Immature natural killer cell (primary cell): ENCODE results near the gene SLC50A1. TPM values are rescaled to one million over a fixed set of nuclear protein-coding genes. Genes with fewer than 3 reads are reported as not detected.

Experiments used
- DNase-seq, 3 donors: peaks; one replicate each; pipeline ENCODE4 v3.0.0; 2022; ENCODE audit warnings: mixed read lengths in 1 of 3
- H3K27ac Mint-ChIP-seq, 6 donors: one replicate each; pipeline ENCODE4 v1.8.0; 2020; ENCODE audit warnings: mixed read lengths in 6 of 6, mild to moderate bottlenecking in 5 of 6, inconsistent platforms in 4 of 6, moderate library complexity in 3 of 6
- H3K27me3 Mint-ChIP-seq, 3 donors: one replicate each; pipeline ENCODE4 v1.8.0; 2020 to 2021; ENCODE audit warnings: low read depth in 3 of 3, mild to moderate bottlenecking in 3 of 3, mixed read lengths in 3 of 3, moderate library complexity in 3 of 3, inconsistent platforms in 1 of 3
- H3K36me3 Mint-ChIP-seq, 3 donors: one replicate each; pipeline ENCODE4 v1.8.0; 2020; ENCODE audit warnings: mixed read lengths in 3 of 3, inconsistent platforms in 2 of 3, mild to moderate bottlenecking in 2 of 3
- H3K4me1 Mint-ChIP-seq, 2 donors: one replicate each; pipeline ENCODE4 v1.8.0; 2020; ENCODE audit warnings: inconsistent platforms in 2 of 2, mild to moderate bottlenecking in 2 of 2, mixed read lengths in 2 of 2, moderate library complexity in 1 of 2
- H3K4me3 Mint-ChIP-seq, 5 donors: one replicate each; pipeline ENCODE4 v1.8.0; 2020; ENCODE audit warnings: mild to moderate bottlenecking in 5 of 5, mixed read lengths in 5 of 5, inconsistent platforms in 3 of 5, moderate library complexity in 3 of 5
- H3K9me3 Mint-ChIP-seq, 6 donors: one replicate each; pipeline ENCODE4 v1.8.0; 2020; ENCODE audit warnings: mild to moderate bottlenecking in 6 of 6, mixed read lengths in 6 of 6, inconsistent platforms in 4 of 6, moderate library complexity in 3 of 6
- polyA plus RNA-seq, 3 donors: library from polyadenylated mRNA; unstranded; fragments of 300-500 nt; fragmentation: Illumina TruSeq; gene quantifications; one replicate each; pipeline ENCODE4 v1.2.3, GENCODE V29; 2021

The SLC50A1 gene
- polyA plus RNA-seq: 100 to 1,000 TPM in 1 of 3 donors, 10 to 100 TPM in 2; 59.5 to 120 (median 93.0) TPM

- Mint-ChIP-seq H3K9me3 (no peaks in the 10 kb centered on the region), H3K27ac (peak within 1 kb of the TSS; percentile 96 to 99 (median 99)), H3K36me3 (peaks cover 0 to 3% (median 3%) of the 10 kb centered on the region in 3 donors), H3K4me3 (peak within 1 kb of the TSS; percentile 95 to 99 (median 98)), H3K4me1 (peaks cover 51 to 56% of the 10 kb centered on the region in 2 donors), H3K27me3 (peaks cover 8 to 21% (median 10%) of the 10 kb centered on the region in 3 donors)
- DNase-seq: peak; percentile 93 to 94 (median 94)
Measured at GRCh38 chr1:155135415-155136028, at the start of gene SLC50A1. TSS of gene SLC50A1 (plus strand) at chr1:155135852. CDS start at chr1:155135912, 60 bp downstream.

- Mint-ChIP-seq H3K9me3 (peaks cover 0 to 3% (median 0%) of the 10 kb centered on the region in 6 donors), H3K36me3 (no peaks in the 10 kb centered on the region), H3K4me3 (peak overlapping the region; percentile 27 to 71 (median 51)), H3K27me3 (peaks cover 16 to 35% (median 23%) of the 10 kb centered on the region in 3 donors), H3K27ac (peak overlapping the region in 3 of 6 donors; percentile 28 to 62 (median 45)), H3K4me1 (peaks cover 33 to 40% of the 10 kb centered on the region in 2 donors)
- DNase-seq: peak; percentile 75 to 79 (median 79)
Measured at GRCh38 chr1:155086128-155086741, 49.4 kb upstream of the SLC50A1 start.

- peaks cover 29 to 36% of the 10 kb centered on the region in 2 donors for H3K4me1 Mint-ChIP-seq
- H3K27me3 Mint-ChIP-seq: peaks cover 13 to 29% (median 21%) of the 10 kb centered on the region in 3 donors
- no peak overlapping the region for H3K27ac Mint-ChIP-seq
- no peaks in the 10 kb centered on the region for H3K9me3 Mint-ChIP-seq
- no peak for DNase-seq
- peak overlapping the region in 1 of 5 donors; percentile 5 for H3K4me3 Mint-ChIP-seq
- no peaks in the 10 kb centered on the region for H3K36me3 Mint-ChIP-seq
Measured at GRCh38 chr1:155086856-155087535, 48.7 kb upstream of the SLC50A1 start.

DNA sequence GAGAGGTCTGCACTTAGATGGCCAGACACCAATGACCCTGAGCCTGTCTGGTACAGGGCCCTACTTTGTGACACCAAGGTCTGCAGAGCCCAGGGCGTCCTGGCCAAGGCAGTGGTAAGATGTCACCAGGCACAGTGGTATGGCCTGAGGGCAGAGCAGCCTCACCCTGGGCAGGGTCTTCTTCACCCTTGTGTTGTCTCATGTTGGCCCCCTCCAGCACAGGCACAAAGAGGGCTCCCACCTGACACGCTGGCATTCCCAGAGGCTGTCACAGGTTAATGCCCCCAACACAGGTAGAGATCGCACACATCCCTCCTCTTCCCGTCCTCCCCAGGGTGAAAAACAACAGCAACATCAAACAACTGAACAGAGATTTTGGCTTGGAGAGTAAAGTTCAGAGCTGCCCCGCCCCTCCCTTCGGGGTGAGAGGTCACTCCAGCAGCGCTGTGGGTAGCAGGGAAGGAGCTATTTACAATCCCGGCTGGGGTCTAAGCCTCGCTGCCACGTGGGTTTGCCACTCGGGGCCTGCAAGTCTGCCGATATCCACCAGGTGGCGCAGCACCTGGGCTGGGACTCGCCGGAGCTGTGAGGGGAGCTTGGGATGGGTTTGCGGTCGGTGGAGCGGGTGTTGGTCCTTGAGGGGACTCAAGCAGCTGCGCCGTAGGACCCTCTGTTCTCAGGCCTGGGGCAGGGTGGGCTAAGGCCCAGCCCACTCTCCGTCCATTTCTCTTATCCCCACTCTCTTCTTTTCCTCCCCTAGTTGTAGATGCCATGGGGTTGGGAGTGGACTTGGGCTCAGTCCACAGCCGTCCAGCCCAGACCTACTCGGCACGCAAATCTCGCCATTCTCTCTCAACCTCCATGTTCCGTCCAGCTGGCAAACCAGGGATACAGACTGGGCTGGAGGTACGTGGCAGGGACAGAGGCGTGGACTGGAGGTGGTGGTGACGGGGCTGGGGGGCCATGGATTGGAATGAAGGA is 44.3 kb upstream of the SLC50A1 start:
- peaks cover 1 to 5% of the 10 kb centered on the region in 2 donors for H3K4me1 Mint-ChIP-seq
- H3K27ac Mint-ChIP-seq: no peak overlapping the region
- H3K9me3 Mint-ChIP-seq: no peaks in the 10 kb centered on the region
- peak; percentile 68 to 75 (median 71) for DNase-seq
- no peaks in the 10 kb centered on the region for H3K36me3 Mint-ChIP-seq
- H3K27me3 Mint-ChIP-seq: peaks cover 0 to 7% (median 5%) of the 10 kb centered on the region in 3 donors
- no peak overlapping the region for H3K4me3 Mint-ChIP-seq

DNA sequence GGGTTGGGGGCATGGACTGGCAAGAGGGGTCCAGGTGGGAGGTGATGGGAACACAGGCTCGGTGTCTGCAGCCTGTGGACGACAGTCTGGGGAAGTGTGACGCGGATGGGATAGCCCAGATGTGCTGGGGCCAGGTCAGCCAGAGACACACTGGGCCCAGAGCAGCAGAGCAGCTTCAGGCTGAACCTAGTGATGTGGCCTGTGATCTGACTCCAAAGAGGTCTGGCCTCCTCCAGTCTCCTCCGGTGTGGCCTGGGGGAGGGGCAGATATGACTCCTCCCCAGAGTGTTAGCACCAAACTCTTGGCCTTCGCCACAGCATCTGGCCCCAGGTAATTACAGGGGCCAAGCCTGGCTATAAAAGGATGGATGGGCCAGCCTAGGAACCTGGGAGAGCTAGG is 43.5 kb upstream of the SLC50A1 start:
- Mint-ChIP-seq H3K27me3 (peaks cover 0 to 9% (median 8%) of the 10 kb centered on the region in 3 donors), H3K4me3 (no peak overlapping the region), H3K9me3 (no peaks in the 10 kb centered on the region), H3K36me3 (no peaks in the 10 kb centered on the region), H3K4me1 (peaks cover 1 to 5% of the 10 kb centered on the region in 2 donors), H3K27ac (no peak overlapping the region)
- DNase-seq: no peak

DNA sequence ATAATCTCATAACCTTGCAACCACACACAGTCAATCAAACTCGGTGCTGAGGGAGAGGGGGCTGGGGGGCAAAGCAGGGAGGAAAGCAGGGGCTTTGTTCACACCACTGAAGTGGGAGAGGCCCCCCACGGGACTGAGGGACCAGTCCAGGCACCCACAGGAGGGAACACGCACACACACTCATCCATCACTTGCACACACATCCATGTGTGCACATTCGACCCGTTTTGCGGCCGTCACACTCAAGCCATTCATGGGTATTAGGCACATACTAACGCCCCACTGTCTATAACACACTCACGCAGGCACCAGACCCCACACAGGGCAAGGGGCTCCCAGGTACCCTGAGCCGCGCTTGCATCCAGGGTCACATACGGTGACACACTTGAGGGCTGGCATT is 43.0 kb upstream of the SLC50A1 start:
- Mint-ChIP-seq H3K9me3 (no peaks in the 10 kb centered on the region), H3K27me3 (peaks cover 0 to 7% (median 6%) of the 10 kb centered on the region in 3 donors), H3K4me3 (no peak overlapping the region), H3K36me3 (no peaks in the 10 kb centered on the region), H3K27ac (no peak overlapping the region), H3K4me1 (peaks cover 1 to 5% of the 10 kb centered on the region in 2 donors)
- DNase-seq: no peak

DNA sequence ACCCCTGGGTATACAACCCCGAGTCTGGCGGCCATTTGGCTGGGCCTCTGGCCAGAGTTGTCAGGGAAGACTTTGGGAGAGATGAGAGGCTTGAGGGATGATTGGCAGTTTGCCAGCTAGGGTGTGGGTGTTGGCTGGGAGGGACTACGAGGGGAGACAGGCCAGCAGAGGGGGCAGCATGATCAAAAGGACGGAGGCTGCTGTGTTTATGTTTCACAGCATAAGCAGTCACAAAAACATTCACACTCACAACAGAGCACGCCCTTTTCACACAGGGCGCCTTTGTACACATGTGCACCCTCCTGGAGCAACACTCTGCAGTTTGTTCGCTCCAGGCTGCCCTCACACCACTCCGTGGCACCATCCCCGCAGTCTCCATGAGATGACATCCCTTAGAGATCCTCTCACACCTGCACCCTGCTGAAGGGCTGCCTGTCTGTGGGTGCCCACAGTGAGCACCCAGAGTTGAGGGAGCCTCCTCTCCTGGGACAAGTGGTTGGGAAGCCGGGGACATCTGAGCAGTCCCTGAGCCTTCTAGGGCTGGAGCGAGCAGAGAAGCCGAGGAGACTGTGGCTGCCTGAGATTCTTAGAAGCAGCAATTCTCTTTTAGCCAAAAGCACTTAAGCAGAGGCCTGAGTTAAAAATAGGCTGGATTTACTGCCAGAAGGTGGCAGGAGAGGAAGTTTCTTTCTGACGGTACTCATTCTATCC is 41.6 kb upstream of the SLC50A1 start:
- H3K36me3 Mint-ChIP-seq: no peaks in the 10 kb centered on the region

GRCh38 chr1:155094622-155094948 is 41.1 kb upstream of the SLC50A1 start:
- Mint-ChIP-seq H3K27me3 (peaks cover 0 to 7% (median 6%) of the 10 kb centered on the region in 3 donors), H3K4me3 (no peak overlapping the region), H3K9me3 (no peaks in the 10 kb centered on the region), H3K4me1 (peaks cover 1 to 5% of the 10 kb centered on the region in 2 donors), H3K27ac (no peak overlapping the region), H3K36me3 (no peaks in the 10 kb centered on the region)
- no peak for DNase-seq

More for the DNA sequence above, 41.6 kb upstream of the SLC50A1 start:
- Mint-ChIP-seq H3K4me3 (no peak overlapping the region), H3K4me1 (peaks cover 1 to 5% of the 10 kb centered on the region in 2 donors), H3K27me3 (peaks cover 0 to 7% (median 6%) of the 10 kb centered on the region in 3 donors), H3K9me3 (no peaks in the 10 kb centered on the region), H3K27ac (no peak overlapping the region)
- no peak for DNase-seq

DNA sequence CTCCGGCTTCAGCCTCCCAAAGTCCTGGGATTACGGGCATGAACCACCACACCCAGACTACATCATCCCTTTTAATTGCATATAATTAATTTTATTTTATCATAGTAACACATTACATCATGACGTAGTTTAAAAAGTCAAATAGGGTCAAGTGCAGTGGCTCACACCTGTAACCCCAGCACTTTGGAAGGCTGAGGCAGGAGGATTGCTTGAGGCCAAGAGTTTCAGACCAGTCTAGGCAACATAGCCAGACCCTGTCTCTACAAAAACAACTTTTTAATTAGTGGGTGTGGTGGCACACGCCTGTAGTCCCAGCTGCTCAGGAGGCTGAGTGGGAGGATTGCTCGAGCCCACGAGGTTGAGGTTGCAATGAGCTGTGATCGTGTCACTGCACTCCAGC is 36.3 kb upstream of the SLC50A1 start:
- no peaks in the 10 kb centered on the region for H3K36me3 Mint-ChIP-seq
- no peak overlapping the region for H3K4me3 Mint-ChIP-seq
- H3K9me3 Mint-ChIP-seq: no peaks in the 10 kb centered on the region
- H3K27me3 Mint-ChIP-seq: peaks cover 4 to 7% (median 4%) of the 10 kb centered on the region in 3 donors
- H3K4me1 Mint-ChIP-seq: no peaks in the 10 kb centered on the region
- H3K27ac Mint-ChIP-seq: no peak overlapping the region
- no peak for DNase-seq

GRCh38 chr1:155103325-155103724 is 32.3 kb upstream of the SLC50A1 start:
- Mint-ChIP-seq H3K9me3 (no peaks in the 10 kb centered on the region), H3K27ac (no peak overlapping the region), H3K36me3 (no peaks in the 10 kb centered on the region), H3K4me3 (no peak overlapping the region), H3K4me1 (no peaks in the 10 kb centered on the region), H3K27me3 (peaks cover 0 to 9% (median 0%) of the 10 kb centered on the region in 3 donors)
- DNase-seq: no peak

- peaks cover 0 to 9% (median 0%) of the 10 kb centered on the region in 3 donors for H3K27me3 Mint-ChIP-seq
- no peaks in the 10 kb centered on the region for H3K9me3 Mint-ChIP-seq
- H3K4me1 Mint-ChIP-seq: no peaks in the 10 kb centered on the region
- H3K4me3 Mint-ChIP-seq: no peak overlapping the region
- H3K27ac Mint-ChIP-seq: no peak overlapping the region
- no peaks in the 10 kb centered on the region for H3K36me3 Mint-ChIP-seq
- no peak for DNase-seq
Measured at GRCh38 chr1:155104605-155105534, 30.8 kb upstream of the SLC50A1 start.

DNA sequence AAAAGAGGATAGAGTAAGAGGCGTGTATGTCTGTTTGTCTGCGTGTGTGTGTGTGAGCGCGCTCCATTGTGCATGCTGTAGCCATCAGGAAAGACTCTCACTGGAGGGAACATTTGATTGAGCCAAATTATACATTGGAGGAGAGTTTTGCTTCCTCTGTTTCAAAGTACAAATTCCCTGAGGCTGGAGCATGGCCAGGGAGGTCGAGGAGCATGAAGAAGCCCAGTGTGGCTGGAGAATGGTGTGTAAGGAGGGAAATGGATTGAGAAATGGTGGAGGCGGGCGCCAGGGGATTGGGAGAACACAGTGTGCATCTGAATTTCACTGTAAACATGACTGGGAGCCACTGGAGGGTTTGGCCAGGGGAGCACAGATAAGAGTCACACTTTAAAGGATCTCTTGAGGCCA is 30.0 kb upstream of the SLC50A1 start:
- DNase-seq: no peak
- no peaks in the 10 kb centered on the region for H3K9me3 Mint-ChIP-seq

More for the DNA sequence above, 30.0 kb upstream of the SLC50A1 start:
- Mint-ChIP-seq H3K36me3 (no peaks in the 10 kb centered on the region), H3K4me1 (no peaks in the 10 kb centered on the region), H3K27me3 (peaks cover 0 to 9% (median 0%) of the 10 kb centered on the region in 3 donors), H3K27ac (no peak overlapping the region), H3K4me3 (no peak overlapping the region)
